WTC11 (cell line): ENCODE results near the gene AKAP7. TPM values are rescaled to one million over a fixed set of nuclear protein-coding genes. Genes with fewer than 3 reads are reported as not detected.

Source experiments
- ATAC-seq: fragments of 200-7000 bp; cut with Tn5 transposase; 2 replicates; pipeline ENCODE4 v1.10.0; 2021; ENCODE audit warnings: mild to moderate bottlenecking, moderate library complexity
- CTCF ChIA-PET: fragments of 300-600 bp; sonication (Branson Sonifier 250); formaldehyde crosslinking; loops from one replicate; lab custom pipeline; 2021; ENCODE audit warnings: antibody characterized with exemption; lab: Charles Lee
- POLR2A ChIA-PET: fragments of 350-600 bp; sonication (Branson Sonifier 250); formaldehyde crosslinking; loops from one replicate; lab custom pipeline; 2021; ENCODE audit warnings: antibody characterized with exemption; lab: Charles Lee
- DNase-seq: peaks from one replicate; pipeline ENCODE4 v3.0.0; 2021; ENCODE audit warnings: low spot score
- H3K27ac Mint-ChIP-seq: 2 replicates; pipeline ENCODE4 v1.8.0; 2021; ENCODE audit warnings: mixed read lengths
- H3K27me3 Mint-ChIP-seq: 2 replicates; pipeline ENCODE4 v1.8.0; 2021; ENCODE audit warnings: low read depth, mild to moderate bottlenecking, moderate library complexity, mixed read lengths
- H3K36me3 Mint-ChIP-seq: 2 replicates; pipeline ENCODE4 v1.8.0; 2021; ENCODE audit warnings: mixed read lengths
- H3K4me1 Mint-ChIP-seq: 2 replicates; pipeline ENCODE4 v1.8.0; 2022; ENCODE audit warnings: mixed read lengths
- H3K4me3 Mint-ChIP-seq: 2 replicates; pipeline ENCODE4 v1.8.0; 2021; ENCODE audit warnings: mild to moderate bottlenecking, moderate library complexity, mixed read lengths
- H3K9me3 Mint-ChIP-seq: 2 replicates; pipeline ENCODE4 v1.8.0; 2021; ENCODE audit warnings: mixed read lengths
- AR ChIP-seq: fragments of 250-450 bp; sonication (Bioruptor Pico); IDR thresholded peaks from 2 replicates; pipeline ENCODE4 v1.9.0; 2021; ENCODE audit warnings: mild to moderate bottlenecking
- FOXJ3 ChIP-seq: sonication (generic); formaldehyde crosslinking; IDR thresholded peaks from 2 replicates; pipeline ENCODE4 v1.9.0; 2021; ENCODE audit warnings: missing genetic modification reagents, mild to moderate bottlenecking, borderline replicate concordance
- GRHL2 ChIP-seq: fragments of 250-450 bp; sonication (Bioruptor Pico); IDR thresholded peaks from 2 replicates; pipeline ENCODE4 v1.8.0; 2022; ENCODE audit warnings: mild to moderate bottlenecking, moderate library complexity; ENCODE audit not compliant: insufficient replicate concordance, severe bottlenecking
- JAZF1 ChIP-seq: fragments of 250-450 bp; sonication (Bioruptor Pico); IDR thresholded peaks from 2 replicates; pipeline ENCODE4 v1.9.0; 2021; ENCODE audit warnings: moderate library complexity, mild to moderate bottlenecking, inconsistent platforms
- KAT7 ChIP-seq: sonication (generic); formaldehyde crosslinking; IDR thresholded peaks from 2 replicates; pipeline ENCODE4 v1.8.1; 2023; ENCODE audit warnings: missing genetic modification reagents, mild to moderate bottlenecking, borderline replicate concordance
- MYBL2 ChIP-seq: sonication (generic); formaldehyde crosslinking; IDR thresholded peaks from 2 replicates; pipeline ENCODE4 v1.8.1; 2023; ENCODE audit warnings: mild to moderate bottlenecking, moderate library complexity, missing genetic modification reagents
- NR2C2 ChIP-seq: sonication (generic); formaldehyde crosslinking; IDR thresholded peaks from 2 replicates; pipeline ENCODE4 v1.8.0; 2022; ENCODE audit warnings: mild to moderate bottlenecking, missing genetic modification reagents
- NR3C1 ChIP-seq: sonication (generic); formaldehyde crosslinking; conservative IDR thresholded peaks from 2 replicates; pipeline ENCODE4 v1.8.1; 2023; ENCODE audit warnings: low read depth, mild to moderate bottlenecking, missing genetic modification reagents
- OVOL2 ChIP-seq: fragments of 250-450 bp; sonication (Bioruptor Pico); IDR thresholded peaks from 2 replicates; pipeline ENCODE4 v1.9.0; 2021; ENCODE audit warnings: mild to moderate bottlenecking, borderline replicate concordance
- SMAD4 ChIP-seq: sonication (generic); formaldehyde crosslinking; IDR thresholded peaks from 2 replicates; pipeline ENCODE4 v1.8.0; 2022; ENCODE audit warnings: mild to moderate bottlenecking, missing genetic modification reagents
- SOX15 ChIP-seq: fragments of 250-450 bp; sonication (Bioruptor Pico); IDR thresholded peaks from 2 replicates; pipeline ENCODE4 v1.9.0; 2021; ENCODE audit warnings: mild to moderate bottlenecking
- TEAD1 ChIP-seq: sonication (generic); formaldehyde crosslinking; IDR thresholded peaks from 2 replicates; pipeline ENCODE4 v1.8.0; 2022; ENCODE audit warnings: mild to moderate bottlenecking, missing genetic modification reagents
- ZNF317 ChIP-seq: sonication (generic); formaldehyde crosslinking; IDR thresholded peaks from 2 replicates; pipeline ENCODE4 v1.8.1; 2023; ENCODE audit warnings: low read depth, mild to moderate bottlenecking, moderate library complexity, missing genetic modification reagents, borderline replicate concordance
- ZNF416 ChIP-seq: fragments of 250-450 bp; sonication (Bioruptor Pico); IDR thresholded peaks from 2 replicates; pipeline ENCODE4 v1.9.0; 2021; ENCODE audit warnings: mild to moderate bottlenecking, inconsistent platforms
- ZNF671 ChIP-seq: fragments of 250-450 bp; sonication (Bioruptor Pico); IDR thresholded peaks from 2 replicates; pipeline ENCODE4 v1.8.0; 2021; ENCODE audit warnings: mild to moderate bottlenecking
- total RNA-seq: library from RNA; stranded (reverse); gene quantifications from 3 replicates; pipeline ENCODE4 v1.2.3, GENCODE V29; 2021
- TF ChIP-seq, protein P1 (sequence below): sonication (generic); formaldehyde crosslinking; IDR thresholded peaks from 2 replicates; pipeline ENCODE4 v1.8.1; 2023; ENCODE audit warnings: mild to moderate bottlenecking, missing genetic modification reagents, moderate library complexity
- TF ChIP-seq, protein P2 (sequence below): fragments of 250-450 bp; sonication (Bioruptor Pico); IDR thresholded peaks from 2 replicates; pipeline ENCODE4 v2.1.2; 2022; ENCODE audit warnings: mild to moderate bottlenecking, moderate library complexity

The AKAP7 gene
- total RNA-seq, 1 experiment from 2014 or later: 10.9 TPM

DNA sequence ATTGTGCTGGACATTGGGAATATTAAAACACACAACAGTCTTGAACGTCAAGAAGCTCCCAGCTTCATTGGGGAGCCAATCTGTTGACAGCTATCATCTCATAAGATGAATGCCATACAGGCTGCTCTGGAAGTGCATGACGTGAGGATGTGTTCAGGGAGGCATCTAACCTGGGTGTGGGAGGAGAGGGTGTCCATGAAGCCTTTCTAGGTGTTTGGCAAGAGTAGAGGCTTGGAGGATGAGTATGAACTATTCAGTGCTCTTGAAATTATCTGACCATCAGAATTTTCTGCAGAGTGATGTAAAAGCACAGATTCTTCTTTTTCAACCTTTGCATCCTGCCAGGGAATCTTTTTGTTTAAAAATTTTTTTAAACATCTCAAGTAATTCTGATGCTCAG is 11.6 kb downstream of the AKAP7 start (continued):
- TF ChIP-seq AR: no peak
- TF ChIP-seq, all 79 proteins: peak for 0

DNA sequence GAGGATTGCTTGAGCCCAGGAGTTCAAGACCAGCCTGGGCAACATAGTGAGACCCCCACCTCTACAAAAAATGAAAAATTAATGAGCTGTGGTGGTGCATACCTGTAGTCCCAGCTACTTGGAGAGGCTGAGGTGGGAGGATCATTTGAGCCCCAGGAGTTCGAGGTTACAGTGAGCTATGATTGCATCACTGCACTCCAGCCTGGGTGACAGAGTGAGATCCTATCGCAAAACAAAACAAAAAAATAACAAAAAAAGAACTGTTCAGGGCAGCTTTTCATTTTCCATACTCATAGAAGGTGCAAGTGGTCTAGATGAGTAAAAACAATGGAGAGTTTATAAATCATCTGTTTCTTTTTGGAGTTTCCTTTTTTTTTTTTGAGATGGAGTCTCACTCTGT is 21.1 kb downstream of the AKAP7 start:
- H3K4me1 Mint-ChIP-seq: peaks cover 23% of the 10 kb centered on the region
- ATAC-seq (no peak), DNase-seq (no peak)
- TF ChIP-seq FOXJ3 (no peak), NR3C1 (CRISPR knock-in tag) (no peak), ZNF317 (CRISPR knock-in tag) (no peak), ZNF671 (CRISPR knock-in tag) (no peak), MYBL2 (CRISPR knock-in tag) (no peak), OVOL2 (no peak)
- no peaks in the 10 kb centered on the region for H3K9me3 Mint-ChIP-seq
- no peaks in the 10 kb centered on the region for H3K36me3 Mint-ChIP-seq
- H3K27ac Mint-ChIP-seq: no peak overlapping the region
- no peak overlapping the region for H3K4me3 Mint-ChIP-seq
- CTCF ChIA-PET: no interaction called here
- POLR2A ChIA-PET: no interaction called here
- H3K27me3 Mint-ChIP-seq: no peaks in the 10 kb centered on the region

GRCh38 chr6:131159578-131159977 is 24.3 kb downstream of the AKAP7 start:
- Mint-ChIP-seq H3K4me1 (peaks cover 54% of the 10 kb centered on the region), H3K27me3 (no peaks in the 10 kb centered on the region), H3K27ac (no peak overlapping the region), H3K4me3 (no peak overlapping the region), H3K36me3 (no peaks in the 10 kb centered on the region), H3K9me3 (no peaks in the 10 kb centered on the region)
- POLR2A ChIA-PET: no interaction called here
- ATAC-seq (no peak), DNase-seq (no peak)
- CTCF ChIA-PET: interaction anchor here (3.3 kb wide), 1 partner anchor 274 kb away, joined by 12 read pairs; no protein-coding TSS in a partner anchor
- TF ChIP-seq JAZF1: no peak
- no peak for TF ChIP-seq NR2C2
- no peak for TF ChIP-seq SOX15 (CRISPR knock-in tag)
- no peak for TF ChIP-seq GRHL2 (CRISPR knock-in tag)
- TF ChIP-seq KAT7: no peak
- no peak for TF ChIP-seq SMAD4 (CRISPR knock-in tag)
- TF ChIP-seq, all 79 proteins: peak for 0

- H3K4me3 Mint-ChIP-seq: no peak overlapping the region
- TF ChIP-seq ZNF416: no peak
- TF ChIP-seq, all 79 proteins: peak for 0
- Mint-ChIP-seq H3K9me3 (no peaks in the 10 kb centered on the region), H3K36me3 (no peaks in the 10 kb centered on the region), H3K27me3 (no peaks in the 10 kb centered on the region), H3K4me1 (peaks cover 54% of the 10 kb centered on the region), H3K27ac (no peak overlapping the region; the same call in 1 of the 2 replicates)
- CTCF ChIA-PET: interaction anchor here (3.3 kb wide), 1 partner anchor 275 kb away, joined by 12 read pairs; no protein-coding TSS in a partner anchor
- POLR2A ChIA-PET: no interaction called here
- DNase-seq (no peak), ATAC-seq (no peak)
These were observed 25.0 kb downstream of the AKAP7 start for GRCh38 chr6:131160254-131160758.

GRCh38 chr6:131161987-131162386 is 26.7 kb downstream of the AKAP7 start:
- CTCF ChIA-PET: interaction anchor here (0.7 to 3.3 kb wide), 12 partner anchors 10 to 466 kb away, joined by 3 to 14 read pairs (median 4); partner anchors contain the start of gene MED23

More at GRCh38 chr6:131161987-131162386, 26.7 kb downstream of the AKAP7 start:
- POLR2A ChIA-PET: interaction anchor here (0.7 kb wide), 1 partner anchor 229 kb away, joined by 7 read pairs; no protein-coding TSS in a partner anchor
- H3K9me3 Mint-ChIP-seq: no peaks in the 10 kb centered on the region
- no peaks in the 10 kb centered on the region for H3K36me3 Mint-ChIP-seq
- TF ChIP-seq NR2C2: no peak
- peak; percentile 22; the same call in 1 of the 2 replicates for TF ChIP-seq TEAD1 (CRISPR knock-in tag)
- TF ChIP-seq, protein P1, sequence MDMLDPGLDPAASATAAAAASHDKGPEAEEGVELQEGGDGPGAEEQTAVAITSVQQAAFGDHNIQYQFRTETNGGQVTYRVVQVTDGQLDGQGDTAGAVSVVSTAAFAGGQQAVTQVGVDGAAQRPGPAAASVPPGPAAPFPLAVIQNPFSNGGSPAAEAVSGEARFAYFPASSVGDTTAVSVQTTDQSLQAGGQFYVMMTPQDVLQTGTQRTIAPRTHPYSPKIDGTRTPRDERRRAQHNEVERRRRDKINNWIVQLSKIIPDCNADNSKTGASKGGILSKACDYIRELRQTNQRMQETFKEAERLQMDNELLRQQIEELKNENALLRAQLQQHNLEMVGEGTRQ (CRISPR knock-in tag): 0 out of 2 replicates have a peak, but pooled peaks have one; percentile 18
- TF ChIP-seq, protein P2, sequence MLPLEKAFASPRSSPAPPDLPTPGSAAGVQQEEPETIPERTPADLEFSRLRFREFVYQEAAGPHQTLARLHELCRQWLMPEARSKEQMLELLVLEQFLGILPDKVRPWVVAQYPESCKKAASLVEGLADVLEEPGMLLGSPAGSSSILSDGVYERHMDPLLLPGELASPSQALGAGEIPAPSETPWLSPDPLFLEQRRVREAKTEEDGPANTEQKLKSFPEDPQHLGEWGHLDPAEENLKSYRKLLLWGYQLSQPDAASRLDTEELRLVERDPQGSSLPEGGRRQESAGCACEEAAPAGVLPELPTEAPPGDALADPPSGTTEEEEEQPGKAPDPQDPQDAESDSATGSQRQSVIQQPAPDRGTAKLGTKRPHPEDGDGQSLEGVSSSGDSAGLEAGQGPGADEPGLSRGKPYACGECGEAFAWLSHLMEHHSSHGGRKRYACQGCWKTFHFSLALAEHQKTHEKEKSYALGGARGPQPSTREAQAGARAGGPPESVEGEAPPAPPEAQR (CRISPR knock-in tag): no peak
- no peak for TF ChIP-seq FOXJ3
- H3K27ac Mint-ChIP-seq: peak overlapping the region; percentile 93
- 0 out of 2 replicates have a peak overlapping the region, but pooled peaks have one; percentile 23 for H3K4me3 Mint-ChIP-seq
- no peak for DNase-seq
- H3K4me1 Mint-ChIP-seq: peaks cover 54% of the 10 kb centered on the region
- ATAC-seq: peak; percentile 88
- no peaks in the 10 kb centered on the region for H3K27me3 Mint-ChIP-seq
